Heart left ventricle (tissue), 16 donors: Measurements from ENCODE around the gene BNC2. TPM values are rescaled to one million over a fixed set of nuclear protein-coding genes. Genes with fewer than 3 reads are reported as not detected.

Source experiments
- ATAC-seq, 4 donors: fragments of 200-7000 bp; cut with Tn5 transposase; one replicate each; pipeline ENCODE4 v1.9.1; 2020 to 2022; ENCODE audit warnings: moderate library complexity in 4 of 4, mild to moderate bottlenecking in 3 of 4, moderate number of reproducible peaks in 1 of 4
- DNase-seq, 5 donors: peaks; one replicate each; pipeline ENCODE4 v3.0.0-alpha.2; 2020
- H3K27ac ChIP-seq, 12 donors: fragments of 200-600 bp; sonication (generic) in 4 of 12; one replicate each; pipeline versions ENCODE4 v1.5.0 to v1.8.0; 2016 to 2022; ENCODE audit warnings: mild to moderate bottlenecking in 2 of 12
- H3K27me3 ChIP-seq, 9 donors: fragments of 200-600 bp; sonication (generic) in 2 of 9; one replicate each; pipeline versions ENCODE4 v1.5.1 to v1.8.0; 2016 to 2022; ENCODE audit warnings: mild to moderate bottlenecking in 3 of 9
- H3K36me3 ChIP-seq, 9 donors: fragments of 200-600 bp; sonication (generic) in 2 of 9; one replicate each; pipeline versions ENCODE4 v1.5.0 to v1.8.0; 2018 to 2022; ENCODE audit warnings: mild to moderate bottlenecking in 2 of 9
- H3K4me1 ChIP-seq, 12 donors: fragments of 200-600 bp; sonication (generic) in 4 of 12; one replicate each; pipeline versions ENCODE4 v1.5.0 to v1.8.0; 2016 to 2022; ENCODE audit warnings: mild to moderate bottlenecking in 3 of 12
- H3K4me3 ChIP-seq, 12 donors: fragments of 200-600 bp; sonication (generic) in 4 of 12; one replicate each; pipeline versions ENCODE4 v1.5.0 to v1.8.0; 2017 to 2022; ENCODE audit warnings: mild to moderate bottlenecking in 9 of 12, moderate library complexity in 4 of 12
- H3K9me3 ChIP-seq, 12 donors: fragments of 200-600 bp; sonication (generic) in 4 of 12; one replicate each; pipeline versions ENCODE4 v1.5.0 to v1.8.0; 2016 to 2022; ENCODE audit warnings: mild to moderate bottlenecking in 1 of 12
- POLR2A ChIP-seq, 2 donors: fragments of 450-650 bp; IDR thresholded peaks; one replicate each; pipeline ENCODE4 v1.6.1; 2017; ENCODE audit warnings: antibody characterized with exemption in 2 of 2, mild to moderate bottlenecking in 2 of 2, moderate library complexity in 2 of 2
- WGBS, 4 donors: extraction: QIAGEN DNeasy Blood & Tissue Kit in 2 of 4; methylation state at CpG; one replicate each; pipeline versions ENCODE4 v1.1.5 to v1.1.7; 2013 to 2018; 5-methylcytosine and 5-hydroxymethylcytosine counted together
- intact Hi-C, 10 donors: fragments of 100-400 bp; cut with DNase I; formaldehyde crosslinking; loops; one replicate each; pipeline versions ENCODE4 v1.11.1 to v1.14.2; 2022
- polyA plus RNA-seq, 2 donors: library from polyadenylated mRNA; stranded (reverse); fragments of 200-250 nt; gene quantifications; one replicate each; pipeline ENCODE4 v1.2.3, GENCODE V29; 2013
- total RNA-seq, 9 donors: library from RNA; depleted of rRNA in 2 of 9; stranded (reverse); fragments of >200 nt in 2 of 9; fragmentation: NEBNext Ultra II Directional in 3 of 9; extraction: Animal tissue kit (Norgen Biotek cat#: 25700) in 3 of 9; gene quantifications; one replicate each; pipeline versions ENCODE4 v1.1.0 to v1.2.4, GENCODE V29; 2016 to 2023
- TF ChIP-seq, protein P1 (sequence below), 12 donors: fragments of 200-600 bp; sonication (generic) in 4 of 12; IDR thresholded peaks; one replicate each; pipeline versions ENCODE4 v1.5.0 to v1.8.0; 2018 to 2022; ENCODE audit warnings: antibody characterized with exemption in 12 of 12, mild to moderate bottlenecking in 5 of 12
- donor health status: ischemic (EF 13 %, LVEDD 7.1; RV severe dilation, severe dysfunction).
- donor health status: healthy with polysubstance abuse.
- donor health status: DM: no; HTN: yes; CAD: no.
- donor health status: DM: no; HTN: no; CAD: no.
- donor health status: ischemic (EF 25% LVEDD 6.9; RV normal size, moderate dysfunction).
- donor health status: ischemic (EF 25% LVEDD 5.7; RV mildly dilated, moderate dysfunction).
- donor health status: healthy.
- donor health status: DM: yes; HTN: yes; CAD: no.
- donor health status: ischemic (EF 35%, LVEDD 5.7; RV mildly dilated, moderate dysfunction).
- donor health status: nonischemic (EF 11% LVEDD 7.7; RV severe dilation, severe dysfunction).
- donor health status: DM: yes; HTN: yes; CAD: no.
- donor health status: PGD.
- donor health status: ischemic (EF 29% LVEDD 5.4; RV normal size, mild dysfunction).
- donor health status: nonischemic (EF 23%, LVEDD 6.1; RV moderate dilation, normal function).

Gene BNC2
- total and polyA plus RNA-seq, 11 donors: 0.38 to 27.1 (median 3.8) TPM

- Histone ChIP-seq H3K4me1 (peaks cover 0 to 26% (median 5%) of the 10 kb centered on the region in 12 donors), H3K27me3 (no peaks in the 10 kb centered on the region), H3K27ac (peak overlapping the region in 1 of 12 donors; percentile 28), H3K9me3 (no peaks in the 10 kb centered on the region), H3K4me3 (no peak overlapping the region), H3K36me3 (no peaks in the 10 kb centered on the region)
- 43 to 63% (median 55%) methylated on average over 5 of the region's 5 CpGs for WGBS, 4 donors
- DNase-seq: peak in 1 of 5 donors; percentile 49
- TF ChIP-seq, protein P1, sequence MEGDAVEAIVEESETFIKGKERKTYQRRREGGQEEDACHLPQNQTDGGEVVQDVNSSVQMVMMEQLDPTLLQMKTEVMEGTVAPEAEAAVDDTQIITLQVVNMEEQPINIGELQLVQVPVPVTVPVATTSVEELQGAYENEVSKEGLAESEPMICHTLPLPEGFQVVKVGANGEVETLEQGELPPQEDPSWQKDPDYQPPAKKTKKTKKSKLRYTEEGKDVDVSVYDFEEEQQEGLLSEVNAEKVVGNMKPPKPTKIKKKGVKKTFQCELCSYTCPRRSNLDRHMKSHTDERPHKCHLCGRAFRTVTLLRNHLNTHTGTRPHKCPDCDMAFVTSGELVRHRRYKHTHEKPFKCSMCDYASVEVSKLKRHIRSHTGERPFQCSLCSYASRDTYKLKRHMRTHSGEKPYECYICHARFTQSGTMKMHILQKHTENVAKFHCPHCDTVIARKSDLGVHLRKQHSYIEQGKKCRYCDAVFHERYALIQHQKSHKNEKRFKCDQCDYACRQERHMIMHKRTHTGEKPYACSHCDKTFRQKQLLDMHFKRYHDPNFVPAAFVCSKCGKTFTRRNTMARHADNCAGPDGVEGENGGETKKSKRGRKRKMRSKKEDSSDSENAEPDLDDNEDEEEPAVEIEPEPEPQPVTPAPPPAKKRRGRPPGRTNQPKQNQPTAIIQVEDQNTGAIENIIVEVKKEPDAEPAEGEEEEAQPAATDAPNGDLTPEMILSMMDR (IDR thresholded peaks at IDR 0.05): no peak
- TF ChIP-seq POLR2A (IDR thresholded peaks at IDR 0.05): no peak
- intact Hi-C loops: no loop called here
- peak in 1 of 4 donors; percentile 41 for ATAC-seq
Observed at GRCh38 chr9:16689351-16689938, 181.0 kb downstream of the BNC2 start.

GRCh38 chr9:16688814-16689213 is 181.7 kb downstream of the BNC2 start:
- no peaks in the 10 kb centered on the region for H3K27me3 ChIP-seq
- H3K9me3 ChIP-seq: no peaks in the 10 kb centered on the region
- WGBS, 4 donors: 24 to 53% (median 36%) methylated on average over 1 of the region's 1 CpG
- DNase-seq (no peak), ATAC-seq (no peak)
- TF ChIP-seq POLR2A (IDR thresholded peaks at IDR 0.05): no peak
- TF ChIP-seq, protein P1 (IDR thresholded peaks at IDR 0.05): no peak
- H3K4me1 ChIP-seq: peaks cover 0 to 21% (median 4%) of the 10 kb centered on the region in 12 donors
- H3K36me3 ChIP-seq: no peaks in the 10 kb centered on the region
- intact Hi-C loops: no loop called here
- peak overlapping the region in 1 of 12 donors; percentile 28 for H3K27ac ChIP-seq
- no peak overlapping the region for H3K4me3 ChIP-seq

DNA sequence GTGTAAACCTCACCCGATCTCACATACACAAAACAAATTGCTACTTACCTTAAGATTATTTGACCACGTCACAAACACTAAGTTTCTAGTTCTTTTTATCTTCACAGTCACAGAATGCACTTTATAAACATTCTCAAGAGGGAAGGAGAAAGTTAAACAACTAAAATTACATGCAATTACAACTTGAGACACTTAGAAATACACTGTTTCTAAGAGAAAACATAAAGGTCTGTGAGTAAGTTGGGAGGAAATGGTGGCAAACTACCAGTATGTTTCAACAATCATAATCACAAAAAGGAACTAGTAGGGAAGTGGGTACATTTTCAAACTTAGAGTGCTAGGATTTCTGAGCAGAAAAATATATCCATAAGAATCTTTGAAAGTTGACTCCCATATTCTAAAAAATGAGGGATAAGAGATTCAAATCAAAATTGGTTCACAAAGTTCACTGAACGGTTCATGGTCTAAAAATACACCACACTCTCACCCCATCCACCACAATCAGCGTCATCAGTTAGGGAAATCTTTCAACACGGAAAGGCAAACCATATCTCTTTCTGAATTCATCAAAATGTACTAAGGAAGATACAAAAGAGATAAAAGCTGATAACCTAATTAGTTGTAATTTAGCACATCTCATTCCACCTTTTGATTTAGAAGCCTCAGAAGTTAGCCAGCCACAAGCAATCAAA is 182.6 kb downstream of the BNC2 start:
- no peak for TF ChIP-seq POLR2A (IDR thresholded peaks at IDR 0.05)
- TF ChIP-seq, protein P1 (IDR thresholded peaks at IDR 0.05): no peak
- intact Hi-C loops: no loop called here
- Histone ChIP-seq H3K27ac (no peak overlapping the region), H3K27me3 (no peaks in the 10 kb centered on the region), H3K36me3 (no peaks in the 10 kb centered on the region), H3K4me3 (no peak overlapping the region), H3K4me1 (peaks cover 0 to 18% (median 0%) of the 10 kb centered on the region in 12 donors), H3K9me3 (no peaks in the 10 kb centered on the region)
- 70 to 82% (median 74%) methylated on average over 5 of the region's 5 CpGs for WGBS, 4 donors
- ATAC-seq (no peak), DNase-seq (no peak)

GRCh38 chr9:16683326-16683725 is 187.1 kb downstream of the BNC2 start:
- Histone ChIP-seq H3K9me3 (no peaks in the 10 kb centered on the region), H3K4me3 (no peak overlapping the region), H3K27ac (peak overlapping the region in 1 of 12 donors; percentile 22), H3K4me1 (peaks cover 0 to under 1% (median 0%) of the 10 kb centered on the region in 12 donors), H3K27me3 (peaks cover 0 to 3% (median 0%) of the 10 kb centered on the region in 9 donors), H3K36me3 (no peaks in the 10 kb centered on the region)
- 80 to 88% (median 85%) methylated on average over 2 of the region's 2 CpGs for WGBS, 4 donors
- ATAC-seq (no peak), DNase-seq (no peak)
- intact Hi-C loops: no loop called here
- TF ChIP-seq, protein P1 (IDR thresholded peaks at IDR 0.05): no peak
- TF ChIP-seq POLR2A (IDR thresholded peaks at IDR 0.05): no peak
